Keratinocyte (primary cell): ENCODE data around the gene PRXL2B.

ENCODE experiments used
- CTCF ChIP-seq, 3 experiments: IDR thresholded peaks in 1 of 3; conservative IDR thresholded peaks in 1 of 3; optimal IDR thresholded peaks in 1 of 3; 2 replicates in 2 of 3; 3 replicates in 1 of 3; pipeline versions ENCODE3 to v1.5.1; 2011; ENCODE audit warnings: low read length in 3 of 3, mild to moderate bottlenecking in 3 of 3, moderate library complexity in 2 of 3, control low read depth in 1 of 3, inconsistent platforms in 1 of 3; ENCODE audit not compliant: insufficient read depth in 2 of 3; ENCODE audit errors: extremely low read depth in 1 of 3
- EZH2 ChIP-seq: IDR thresholded peaks from one replicate; pipeline ENCODE4 v1.6.1; 2012; ENCODE audit warnings: inconsistent platforms, mild to moderate bottlenecking, low read length, moderate library complexity

- TF ChIP-seq CTCF (optimal IDR thresholded peaks at IDR 0.05 in 1 of 3, IDR thresholded peaks at IDR 0.05 in 1 of 3, conservative IDR thresholded peaks at IDR 0.05 in 1 of 3; ENCODE audit: extremely low read depth in 1 of 3, insufficient read depth in 2 of 3, low read length in 3 of 3): no peak
- TF ChIP-seq EZH2: no peak
These were observed 28.2 kb upstream of the PRXL2B start for GRCh38 chr1:2558420-2558819.
